Liver (tissue), 9 donors: ENCODE measurements around the gene ACP7. TPM values are rescaled to one million over a fixed set of nuclear protein-coding genes. Genes with fewer than 3 reads are reported as not detected.

ENCODE experiments used
- DNase-seq: peaks from one replicate; pipeline ENCODE4 v3.0.0-alpha.2; 2017; ENCODE audit warnings: low spot score
- H3K27ac ChIP-seq, 2 donors: one replicate each; pipeline ENCODE4 v1.7.0; 2013; ENCODE audit warnings: inconsistent platforms in 2 of 2, low read length in 2 of 2, control low read depth in 1 of 2, low read depth in 1 of 2, mild to moderate bottlenecking in 1 of 2
- H3K27me3 ChIP-seq, 4 donors: one replicate each; pipeline versions ENCODE4 v1.6.1 to v1.7.0; 2013; ENCODE audit warnings: low read length in 3 of 4, inconsistent platforms in 1 of 4, mild to moderate bottlenecking in 1 of 4, moderate library complexity in 1 of 4; ENCODE audit not compliant: control insufficient read depth in 4 of 4, insufficient read depth in 4 of 4
- H3K36me3 ChIP-seq, 4 donors: one replicate each; pipeline versions ENCODE4 v1.6.1 to v1.7.0; 2013; ENCODE audit warnings: low read length in 3 of 4, mild to moderate bottlenecking in 3 of 4, low read depth in 1 of 4, moderate library complexity in 1 of 4; ENCODE audit not compliant: control insufficient read depth in 4 of 4, insufficient read depth in 3 of 4
- H3K4me1 ChIP-seq, 4 donors: one replicate each; pipeline versions ENCODE4 v1.6.1 to v1.7.0; 2013; ENCODE audit warnings: low read length in 3 of 4, mild to moderate bottlenecking in 3 of 4, moderate library complexity in 1 of 4; ENCODE audit not compliant: control insufficient read depth in 4 of 4, insufficient read depth in 4 of 4
- H3K4me3 ChIP-seq, 3 donors: one replicate each; pipeline versions ENCODE4 v1.6.1 to v1.7.0; 2013; ENCODE audit warnings: low read length in 3 of 3, control low read depth in 1 of 3, low read depth in 1 of 3, mild to moderate bottlenecking in 1 of 3
- H3K9ac ChIP-seq, 2 donors: one replicate each; pipeline ENCODE4 v1.7.0; 2013; ENCODE audit warnings: low read length in 2 of 2, mild to moderate bottlenecking in 2 of 2, moderate library complexity in 2 of 2, control low read depth in 1 of 2, low read depth in 1 of 2
- H3K9me3 ChIP-seq, 4 donors: one replicate each; pipeline versions ENCODE4 v1.6.1 to v1.7.0; 2013; ENCODE audit warnings: low read length in 3 of 4; ENCODE audit not compliant: control insufficient read depth in 4 of 4
- ATF3 ChIP-seq: IDR thresholded peaks from 2 replicates; pipeline ENCODE4 v1.6.1; 2016; ENCODE audit warnings: antibody characterized with exemption
- EGR1 ChIP-seq, 2 donors: IDR thresholded peaks; 2 replicates each; pipeline ENCODE4 v1.6.1; 2016 to 2018; ENCODE audit warnings: antibody characterized with exemption in 2 of 2, low read depth in 2 of 2
- FOXA2 ChIP-seq: IDR thresholded peaks from 2 replicates; pipeline ENCODE4 v1.6.1; 2016; ENCODE audit warnings: antibody characterized with exemption
- GABPA ChIP-seq, 2 donors: IDR thresholded peaks in 1 of 2; conservative IDR thresholded peaks in 1 of 2; 2 replicates each; pipeline ENCODE4 v1.6.1; 2016; ENCODE audit warnings: antibody characterized with exemption in 2 of 2, mild to moderate bottlenecking in 1 of 2, moderate library complexity in 1 of 2
- HNF4A ChIP-seq, 2 donors: conservative IDR thresholded peaks; 2 replicates each; pipeline ENCODE4 v1.6.1; 2016; ENCODE audit warnings: antibody characterized with exemption in 2 of 2, mild to moderate bottlenecking in 2 of 2
- HNF4G ChIP-seq: IDR thresholded peaks from 2 replicates; pipeline ENCODE4 v1.6.1; 2016; ENCODE audit warnings: antibody characterized with exemption
- JUND ChIP-seq, 2 donors: IDR thresholded peaks; 2 replicates each; pipeline ENCODE4 v1.6.1; 2016; ENCODE audit warnings: antibody characterized with exemption in 2 of 2
- MAX ChIP-seq: IDR thresholded peaks from 2 replicates; pipeline ENCODE4 v1.6.1; 2016; ENCODE audit warnings: antibody characterized with exemption
- NR2F2 ChIP-seq: IDR thresholded peaks from 2 replicates; pipeline ENCODE4 v1.6.1; 2016; ENCODE audit warnings: antibody characterized with exemption
- RAD21 ChIP-seq, 2 donors: IDR thresholded peaks; 2 replicates each; pipeline ENCODE4 v1.6.1; 2016; ENCODE audit warnings: antibody characterized with exemption in 2 of 2, mild to moderate bottlenecking in 2 of 2
- SP1 ChIP-seq: IDR thresholded peaks from 2 replicates; pipeline ENCODE4 v1.6.1; 2018; ENCODE audit warnings: antibody characterized with exemption, mild to moderate bottlenecking
- TAF1 ChIP-seq: conservative IDR thresholded peaks from 2 replicates; pipeline ENCODE4 v1.6.1; 2016; ENCODE audit warnings: antibody characterized with exemption, mild to moderate bottlenecking
- YY1 ChIP-seq: IDR thresholded peaks from 2 replicates; pipeline ENCODE4 v1.6.1; 2016; ENCODE audit warnings: antibody characterized with exemption, mild to moderate bottlenecking
- ZBTB33 ChIP-seq: IDR thresholded peaks from 2 replicates; pipeline ENCODE4 v1.6.1; 2016; ENCODE audit warnings: antibody characterized with exemption
- WGBS: extraction: QIAGEN DNeasy Blood & Tissue Kit; methylation state at CpG from one replicate; pipeline ENCODE4 v1.1.7; 2013; 5-methylcytosine and 5-hydroxymethylcytosine counted together
- polyA plus RNA-seq, 2 donors: library from polyadenylated mRNA; stranded (reverse) in 1 of 2; unstranded in 1 of 2; fragments of 200-250 nt in 1 of 2; fragments of >200 nt in 1 of 2; fragmentation: Nextera tagmentation in 1 of 2; extraction: Ambion mirVana in 1 of 2; gene quantifications; one replicate each; pipeline versions ENCODE4 v1.2.1 to v1.2.3, GENCODE V29; 2013 to 2015
- total RNA-seq, 2 donors: library from RNA; depleted of rRNA; stranded (reverse); fragments of >200 nt; gene quantifications; one replicate each; pipeline ENCODE4 v1.2.3, GENCODE V29; 2014
- TF ChIP-seq, protein P1 (sequence below): fragments of 150-350 bp; IDR thresholded peaks from 2 replicates; pipeline ENCODE4 v1.5.1; 2017; ENCODE audit warnings: improper control_type of control experiment, low read depth, low read length; ENCODE audit not compliant: missing input control
- TF ChIP-seq, protein P2 (sequence below): IDR thresholded peaks from 2 replicates; pipeline ENCODE4 v1.6.1; 2016; ENCODE audit warnings: antibody characterized with exemption, mild to moderate bottlenecking
- donor health status: healthy.
- donor health status: healthy.
- donor health status: healthy.
- donor health status: healthy.
- donor health status: healthy.

Gene ACP7
- total and polyA plus RNA-seq, 4 donors: 0.05 TPM; not detected in 3

- no peak overlapping the region for H3K4me3 ChIP-seq
- H3K4me1 ChIP-seq: no peaks in the 10 kb centered on the region
- H3K36me3 ChIP-seq: no peaks in the 10 kb centered on the region
- no peak overlapping the region for H3K27ac ChIP-seq
- H3K9me3 ChIP-seq: no peaks in the 10 kb centered on the region
- TF ChIP-seq SP1: no peak
- no peak for TF ChIP-seq JUND (IDR thresholded peaks at IDR 0.05)
- no peak for TF ChIP-seq EGR1 (IDR thresholded peaks at IDR 0.05; ENCODE audit: low read depth in 2 of 2)
- TF ChIP-seq ZBTB33: no peak
- no peak for TF ChIP-seq HNF4G
- no peak for TF ChIP-seq RAD21 (IDR thresholded peaks at IDR 0.05)
- TF ChIP-seq NR2F2: no peak
- no peak for TF ChIP-seq ATF3
- TF ChIP-seq GABPA (IDR thresholded peaks at IDR 0.05 in 1 of 2, conservative IDR thresholded peaks at IDR 0.05 in 1 of 2): no peak
- no peak for TF ChIP-seq TAF1
- no peak for TF ChIP-seq YY1
- no peaks in the 10 kb centered on the region for H3K27me3 ChIP-seq
- H3K9ac ChIP-seq: no peak overlapping the region
- WGBS: 71% methylated on average over 5 of the region's 5 CpGs
- no peak for DNase-seq
Observed at GRCh38 chr19:39103151-39103550, 19.0 kb downstream of the ACP7 start.

- no peaks in the 10 kb centered on the region for H3K36me3 ChIP-seq
- no peak for TF ChIP-seq SP1
- TF ChIP-seq TAF1: no peak
- H3K27ac ChIP-seq: no peak overlapping the region
- H3K9me3 ChIP-seq: no peaks in the 10 kb centered on the region
- no peaks in the 10 kb centered on the region for H3K4me1 ChIP-seq
- H3K27me3 ChIP-seq: no peaks in the 10 kb centered on the region
- H3K9ac ChIP-seq: no peak overlapping the region
- 71% methylated on average over 5 of the region's 5 CpGs for WGBS
- DNase-seq: no peak
- H3K4me3 ChIP-seq: no peak overlapping the region
Observed at GRCh38 chr19:39104186-39104596, 20.0 kb downstream of the ACP7 start.

GRCh38 chr19:39106194-39106593 is 22.0 kb downstream of the ACP7 start:
- Histone ChIP-seq H3K9ac (no peak overlapping the region), H3K27me3 (no peaks in the 10 kb centered on the region), H3K36me3 (no peaks in the 10 kb centered on the region), H3K4me3 (no peak overlapping the region), H3K4me1 (no peaks in the 10 kb centered on the region), H3K27ac (no peak overlapping the region), H3K9me3 (no peaks in the 10 kb centered on the region)
- WGBS: 78% methylated on average over 7 of the region's 7 CpGs
- no peak for DNase-seq
- TF ChIP-seq MAX (no peak), HNF4A (conservative IDR thresholded peaks at IDR 0.05) (no peak), FOXA2 (no peak), TAF1 (no peak), SP1 (no peak), ZBTB33 (no peak), RAD21 (IDR thresholded peaks at IDR 0.05) (no peak), HNF4G (no peak), YY1 (no peak)
- TF ChIP-seq, protein P1, sequence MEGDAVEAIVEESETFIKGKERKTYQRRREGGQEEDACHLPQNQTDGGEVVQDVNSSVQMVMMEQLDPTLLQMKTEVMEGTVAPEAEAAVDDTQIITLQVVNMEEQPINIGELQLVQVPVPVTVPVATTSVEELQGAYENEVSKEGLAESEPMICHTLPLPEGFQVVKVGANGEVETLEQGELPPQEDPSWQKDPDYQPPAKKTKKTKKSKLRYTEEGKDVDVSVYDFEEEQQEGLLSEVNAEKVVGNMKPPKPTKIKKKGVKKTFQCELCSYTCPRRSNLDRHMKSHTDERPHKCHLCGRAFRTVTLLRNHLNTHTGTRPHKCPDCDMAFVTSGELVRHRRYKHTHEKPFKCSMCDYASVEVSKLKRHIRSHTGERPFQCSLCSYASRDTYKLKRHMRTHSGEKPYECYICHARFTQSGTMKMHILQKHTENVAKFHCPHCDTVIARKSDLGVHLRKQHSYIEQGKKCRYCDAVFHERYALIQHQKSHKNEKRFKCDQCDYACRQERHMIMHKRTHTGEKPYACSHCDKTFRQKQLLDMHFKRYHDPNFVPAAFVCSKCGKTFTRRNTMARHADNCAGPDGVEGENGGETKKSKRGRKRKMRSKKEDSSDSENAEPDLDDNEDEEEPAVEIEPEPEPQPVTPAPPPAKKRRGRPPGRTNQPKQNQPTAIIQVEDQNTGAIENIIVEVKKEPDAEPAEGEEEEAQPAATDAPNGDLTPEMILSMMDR: no peak
- TF ChIP-seq, protein P2, sequence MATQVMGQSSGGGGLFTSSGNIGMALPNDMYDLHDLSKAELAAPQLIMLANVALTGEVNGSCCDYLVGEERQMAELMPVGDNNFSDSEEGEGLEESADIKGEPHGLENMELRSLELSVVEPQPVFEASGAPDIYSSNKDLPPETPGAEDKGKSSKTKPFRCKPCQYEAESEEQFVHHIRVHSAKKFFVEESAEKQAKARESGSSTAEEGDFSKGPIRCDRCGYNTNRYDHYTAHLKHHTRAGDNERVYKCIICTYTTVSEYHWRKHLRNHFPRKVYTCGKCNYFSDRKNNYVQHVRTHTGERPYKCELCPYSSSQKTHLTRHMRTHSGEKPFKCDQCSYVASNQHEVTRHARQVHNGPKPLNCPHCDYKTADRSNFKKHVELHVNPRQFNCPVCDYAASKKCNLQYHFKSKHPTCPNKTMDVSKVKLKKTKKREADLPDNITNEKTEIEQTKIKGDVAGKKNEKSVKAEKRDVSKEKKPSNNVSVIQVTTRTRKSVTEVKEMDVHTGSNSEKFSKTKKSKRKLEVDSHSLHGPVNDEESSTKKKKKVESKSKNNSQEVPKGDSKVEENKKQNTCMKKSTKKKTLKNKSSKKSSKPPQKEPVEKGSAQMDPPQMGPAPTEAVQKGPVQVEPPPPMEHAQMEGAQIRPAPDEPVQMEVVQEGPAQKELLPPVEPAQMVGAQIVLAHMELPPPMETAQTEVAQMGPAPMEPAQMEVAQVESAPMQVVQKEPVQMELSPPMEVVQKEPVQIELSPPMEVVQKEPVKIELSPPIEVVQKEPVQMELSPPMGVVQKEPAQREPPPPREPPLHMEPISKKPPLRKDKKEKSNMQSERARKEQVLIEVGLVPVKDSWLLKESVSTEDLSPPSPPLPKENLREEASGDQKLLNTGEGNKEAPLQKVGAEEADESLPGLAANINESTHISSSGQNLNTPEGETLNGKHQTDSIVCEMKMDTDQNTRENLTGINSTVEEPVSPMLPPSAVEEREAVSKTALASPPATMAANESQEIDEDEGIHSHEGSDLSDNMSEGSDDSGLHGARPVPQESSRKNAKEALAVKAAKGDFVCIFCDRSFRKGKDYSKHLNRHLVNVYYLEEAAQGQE: no peak
